Neuronal stem cell (in vitro differentiated cells): ENCODE measurements around the gene MYH9. TPM values are rescaled to one million over a fixed set of nuclear protein-coding genes. Genes with fewer than 3 reads are reported as not detected.

ENCODE experiments used
- DNase-seq: peaks from one replicate; pipeline ENCODE4 v3.0.0-alpha.2; 2013; ENCODE audit warnings: low spot score
- H2AFZ ChIP-seq: one replicate; pipeline ENCODE4 v1.6.1; 2013; ENCODE audit warnings: mild to moderate bottlenecking, low read length, inconsistent platforms
- H2AK5ac ChIP-seq: 2 replicates; pipeline ENCODE4 v1.6.1; 2013; ENCODE audit warnings: low read depth, mild to moderate bottlenecking, inconsistent platforms, low read length, moderate library complexity, mixed read lengths
- H2BK120ac ChIP-seq: 2 replicates; pipeline ENCODE4 v1.6.1; 2013; ENCODE audit warnings: low read depth, mild to moderate bottlenecking, inconsistent platforms, low read length, moderate library complexity, mixed read lengths
- H2BK12ac ChIP-seq: one replicate; pipeline ENCODE4 v1.6.1; 2013; ENCODE audit warnings: low read length, inconsistent platforms
- H2BK15ac ChIP-seq: 2 replicates; pipeline ENCODE4 v1.6.1; 2013; ENCODE audit warnings: mild to moderate bottlenecking, low read length, inconsistent platforms, mixed read lengths
- H2BK5ac ChIP-seq: one replicate; pipeline ENCODE4 v1.6.1; 2013; ENCODE audit warnings: inconsistent platforms, mild to moderate bottlenecking, low read length, moderate library complexity
- H3K14ac ChIP-seq: one replicate; pipeline ENCODE4 v1.6.1; 2013; ENCODE audit warnings: low read length, inconsistent platforms
- H3K18ac ChIP-seq: 2 replicates; pipeline ENCODE4 v1.6.1; 2013; ENCODE audit warnings: low read length, inconsistent platforms
- H3K23ac ChIP-seq: 2 replicates; pipeline ENCODE4 v1.6.1; 2013; ENCODE audit warnings: low read depth, mild to moderate bottlenecking, mixed read lengths, low read length, inconsistent platforms; ENCODE audit not compliant: poor library complexity
- H3K27ac ChIP-seq: replicated peaks from 3 replicates; pipeline ENCODE4 v1.5.1; 2013; ENCODE audit warnings: low read length, inconsistent platforms
- H3K27me3 ChIP-seq, 3 experiments: 2 replicates each; pipeline ENCODE4 v1.6.1; 2013; ENCODE audit warnings: low read length in 3 of 3, mild to moderate bottlenecking in 2 of 3, inconsistent platforms in 1 of 3, low read depth in 1 of 3, mixed read lengths in 1 of 3, moderate library complexity in 1 of 3; ENCODE audit not compliant: control insufficient read depth in 3 of 3, insufficient read depth in 3 of 3
- H3K36me3 ChIP-seq, 2 donors: replicated peaks in 1 of 2; 2 replicates each; pipeline ENCODE4 v1.6.1; 2013; ENCODE audit warnings: low read length in 2 of 2; ENCODE audit not compliant: control insufficient read depth in 2 of 2, insufficient read depth in 2 of 2
- H3K4ac ChIP-seq: 2 replicates; pipeline ENCODE4 v1.6.1; 2013; ENCODE audit warnings: inconsistent platforms, mild to moderate bottlenecking, low read length, moderate library complexity
- H3K4me1 ChIP-seq, 2 donors: 1 replicate in 1 of 2; 2 replicates in 1 of 2; pipeline ENCODE4 v1.6.1; 2013; ENCODE audit warnings: low read length in 2 of 2, low read depth in 1 of 2; ENCODE audit not compliant: control insufficient read depth in 2 of 2, insufficient read depth in 1 of 2
- H3K4me2 ChIP-seq: one replicate; pipeline ENCODE4 v1.6.1; 2013; ENCODE audit warnings: mild to moderate bottlenecking, low read length, inconsistent platforms; ENCODE audit not compliant: insufficient read depth, poor library complexity, severe bottlenecking
- H3K4me3 ChIP-seq, 2 donors: 2 replicates each; pipeline ENCODE4 v1.5.1; 2013; ENCODE audit warnings: low read length in 2 of 2, mild to moderate bottlenecking in 2 of 2, inconsistent platforms in 1 of 2, moderate library complexity in 1 of 2
- H3K79me1 ChIP-seq: one replicate; pipeline ENCODE4 v1.6.1; 2013; ENCODE audit warnings: low read depth, mild to moderate bottlenecking, inconsistent platforms, low read length, moderate library complexity
- H3K9ac ChIP-seq: one replicate; pipeline ENCODE4 v1.6.1; 2013; ENCODE audit warnings: mild to moderate bottlenecking, low read depth, low read length, inconsistent platforms; ENCODE audit not compliant: poor library complexity
- H3K9me3 ChIP-seq, 2 donors: replicated peaks in 1 of 2; 2 replicates each; pipeline versions ENCODE3 to v1.6.1; 2013; ENCODE audit warnings: low read length in 2 of 2, mild to moderate bottlenecking in 2 of 2, inconsistent platforms in 1 of 2, low read depth in 1 of 2, mixed read lengths in 1 of 2, moderate library complexity in 1 of 2; ENCODE audit not compliant: control insufficient read depth in 2 of 2, insufficient read depth in 1 of 2
- H4K8ac ChIP-seq: one replicate; pipeline ENCODE4 v1.6.1; 2013; ENCODE audit warnings: low read depth, mild to moderate bottlenecking, inconsistent platforms, low read length, moderate library complexity
- H4K91ac ChIP-seq: one replicate; pipeline ENCODE4 v1.6.1; 2013; ENCODE audit warnings: low read length, low read depth, mild to moderate bottlenecking, inconsistent platforms; ENCODE audit not compliant: poor library complexity
- WGBS, 2 donors: extraction: QIAGEN DNeasy Blood & Tissue Kit; methylation state at CpG; one replicate each; pipeline ENCODE4 v1.1.7; 2013; ENCODE audit warnings: missing lambda C conversion rate in 2 of 2, mixed read lengths in 1 of 2; ENCODE audit not compliant: insufficient read length in 2 of 2, insufficient replicate concordance in 1 of 2; ENCODE audit errors: extremely low coverage in 2 of 2; 5-methylcytosine and 5-hydroxymethylcytosine counted together
- polyA plus RNA-seq, 2 experiments: library from polyadenylated mRNA; stranded (reverse); fragments of 200-250 nt; gene quantifications; one replicate each; pipeline ENCODE4 v1.2.3, GENCODE V29; 2013

MYH9 gene
- polyA plus RNA-seq (2013, experiment 1 of 2), result 60.4 TPM
- 59.3 TPM for polyA plus RNA-seq (2013, experiment 2 of 2)

DNA sequence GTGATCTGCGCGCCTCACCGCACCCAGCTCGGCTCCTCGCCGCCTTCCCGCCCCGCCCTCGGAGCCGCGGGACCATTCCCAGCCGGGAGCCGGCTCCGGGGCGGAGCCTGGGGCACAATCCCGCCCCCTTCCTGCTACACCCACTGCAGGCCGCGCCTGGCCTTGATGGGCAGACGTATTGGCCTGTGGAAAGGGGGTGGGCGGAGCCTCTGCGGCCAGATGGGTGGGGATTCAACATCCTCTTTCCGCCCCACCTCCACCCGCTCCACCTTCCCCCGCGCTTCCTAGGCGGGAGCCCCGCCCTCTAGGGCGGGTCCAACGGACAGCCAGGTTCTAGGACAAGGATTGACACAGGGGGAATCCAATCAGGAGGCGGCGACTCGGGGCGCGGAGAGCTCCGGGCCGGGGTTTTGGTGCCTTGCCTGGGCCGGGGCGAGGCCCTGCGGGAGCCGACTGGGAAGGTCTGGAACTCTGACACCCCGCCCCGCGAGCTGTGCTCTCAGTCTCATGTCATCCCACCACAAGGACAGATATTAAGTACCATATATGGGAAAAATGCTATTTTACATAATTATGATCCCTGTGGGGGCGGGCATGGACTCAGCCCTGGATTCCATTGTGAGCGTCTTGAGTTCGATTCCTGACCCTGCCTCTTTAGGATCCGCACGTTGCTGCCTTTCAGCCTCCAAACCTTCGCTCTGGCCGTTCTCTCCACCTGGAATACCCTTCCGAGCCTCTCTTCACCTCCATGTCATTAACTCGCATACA, at the start of gene MYH9:
MYH9 (minus strand) TSS at position 9 of the 768 bp plus-strand sequence. CDS start 38,731 bp downstream, outside the sequence.
- Histone ChIP-seq H2BK5ac (peak within 1 kb of the TSS; percentile 2), H2BK12ac (peak within 1 kb of the TSS; percentile 30), H4K8ac (no peak within 1 kb of the TSS), H3K4me1 (peaks cover 9 to 17% of the 10 kb centered on the region in 2 donors), H3K27ac (peak within 1 kb of the TSS; percentile 94), H3K18ac (peak within 1 kb of the TSS; percentile 98), H3K4ac (peak within 1 kb of the TSS; percentile 71), H2AK5ac (peak within 1 kb of the TSS; percentile 96), H3K14ac (peak within 1 kb of the TSS; percentile 79), H3K79me1 (peaks cover 7% of the 10 kb centered on the region), H2BK120ac (peak within 1 kb of the TSS; percentile 53), H4K91ac (no peak within 1 kb of the TSS), H3K9ac (peak within 1 kb of the TSS; percentile 95), H3K4me2 (peak within 1 kb of the TSS; percentile 95), H2AFZ (peak within 1 kb of the TSS; percentile 90), H3K9me3 (peaks cover 0 to 2% of the 10 kb centered on the region in 2 donors), H3K27me3 (no peaks in the 10 kb centered on the region), H3K23ac (peak within 1 kb of the TSS; percentile 92), H3K36me3 (peaks cover 0 to 3% of the 10 kb centered on the region in 2 donors), H2BK15ac (peak within 1 kb of the TSS; percentile 96), H3K4me3 (peak within 1 kb of the TSS; percentile 84 to 99)
- peak; percentile 100 for DNase-seq
- WGBS, 2 donors, result no CpG with 5 or more reads among the region's 52 CpGs

DNA sequence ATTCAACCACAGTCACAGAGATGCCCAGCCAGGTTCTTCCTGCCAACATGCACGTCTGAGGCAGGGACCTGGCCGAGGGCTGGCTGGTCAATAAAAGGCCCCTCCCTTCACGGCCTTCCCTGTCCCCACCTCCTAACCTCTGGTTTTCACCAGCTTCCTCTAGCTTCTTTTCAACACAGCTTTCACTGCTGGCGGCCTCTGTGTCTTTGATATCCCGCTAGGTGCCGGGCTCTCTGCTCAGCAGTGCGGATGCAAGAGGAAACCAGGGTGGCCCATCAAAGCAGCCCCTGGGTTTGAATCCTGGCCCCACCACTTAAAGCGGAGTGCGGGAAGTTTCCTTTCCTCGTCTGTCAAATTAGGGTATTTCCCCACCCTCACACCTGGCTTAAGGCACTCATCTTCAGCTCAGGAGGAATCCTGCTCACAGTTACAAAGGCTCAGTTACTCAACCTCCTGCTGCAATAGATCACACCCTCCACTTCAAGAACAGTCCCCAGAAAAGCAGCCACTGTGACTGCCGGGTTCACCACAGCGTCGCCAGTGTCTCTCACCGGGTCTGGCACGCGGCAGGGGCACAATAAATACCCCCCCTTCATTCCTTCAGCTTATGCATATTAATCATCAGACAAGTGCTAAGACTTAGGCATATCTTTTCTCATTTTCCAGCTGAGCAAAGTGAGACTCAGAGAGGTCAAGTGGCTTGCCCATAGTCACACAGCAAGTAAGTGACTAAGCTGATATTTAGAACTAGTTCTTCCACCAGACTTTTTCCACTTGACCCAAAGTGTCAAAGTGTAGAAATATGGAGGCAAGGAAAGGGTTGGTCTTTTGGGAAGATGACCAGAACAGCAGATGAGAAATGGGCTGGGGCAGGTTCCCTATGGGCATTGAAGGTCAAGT, 48.0 kb upstream of the MYH9 start:
- no peak overlapping the region for H4K8ac ChIP-seq
- H2AK5ac ChIP-seq, result no peak overlapping the region
- no CpG with 5 or more reads among the region's 16 CpGs for WGBS, 2 donors
- no peak overlapping the region for H4K91ac ChIP-seq
- no peak overlapping the region for H2BK15ac ChIP-seq
- H3K4ac ChIP-seq, result no peak overlapping the region
- no peak overlapping the region for H3K14ac ChIP-seq
- H3K4me3 ChIP-seq, result no peak overlapping the region
- no peak for DNase-seq
- no peak overlapping the region for H3K27ac ChIP-seq
- H3K36me3 ChIP-seq, result no peaks in the 10 kb centered on the region
- H3K4me2 ChIP-seq, result no peak overlapping the region
- no peak overlapping the region for H2BK120ac ChIP-seq
- no peak overlapping the region for H3K23ac ChIP-seq
- peaks cover 14 to 21% of the 10 kb centered on the region in 2 donors for H3K4me1 ChIP-seq
- no peaks in the 10 kb centered on the region for H3K9me3 ChIP-seq
- no peaks in the 10 kb centered on the region for H3K79me1 ChIP-seq
- no peaks in the 10 kb centered on the region for H3K27me3 ChIP-seq
- no peak overlapping the region for H3K9ac ChIP-seq
- H2BK12ac ChIP-seq, result no peak overlapping the region
- H3K18ac ChIP-seq, result peak overlapping the region; percentile 66
- peak overlapping the region; percentile 80 for H2AFZ ChIP-seq
- no peak overlapping the region for H2BK5ac ChIP-seq

DNA sequence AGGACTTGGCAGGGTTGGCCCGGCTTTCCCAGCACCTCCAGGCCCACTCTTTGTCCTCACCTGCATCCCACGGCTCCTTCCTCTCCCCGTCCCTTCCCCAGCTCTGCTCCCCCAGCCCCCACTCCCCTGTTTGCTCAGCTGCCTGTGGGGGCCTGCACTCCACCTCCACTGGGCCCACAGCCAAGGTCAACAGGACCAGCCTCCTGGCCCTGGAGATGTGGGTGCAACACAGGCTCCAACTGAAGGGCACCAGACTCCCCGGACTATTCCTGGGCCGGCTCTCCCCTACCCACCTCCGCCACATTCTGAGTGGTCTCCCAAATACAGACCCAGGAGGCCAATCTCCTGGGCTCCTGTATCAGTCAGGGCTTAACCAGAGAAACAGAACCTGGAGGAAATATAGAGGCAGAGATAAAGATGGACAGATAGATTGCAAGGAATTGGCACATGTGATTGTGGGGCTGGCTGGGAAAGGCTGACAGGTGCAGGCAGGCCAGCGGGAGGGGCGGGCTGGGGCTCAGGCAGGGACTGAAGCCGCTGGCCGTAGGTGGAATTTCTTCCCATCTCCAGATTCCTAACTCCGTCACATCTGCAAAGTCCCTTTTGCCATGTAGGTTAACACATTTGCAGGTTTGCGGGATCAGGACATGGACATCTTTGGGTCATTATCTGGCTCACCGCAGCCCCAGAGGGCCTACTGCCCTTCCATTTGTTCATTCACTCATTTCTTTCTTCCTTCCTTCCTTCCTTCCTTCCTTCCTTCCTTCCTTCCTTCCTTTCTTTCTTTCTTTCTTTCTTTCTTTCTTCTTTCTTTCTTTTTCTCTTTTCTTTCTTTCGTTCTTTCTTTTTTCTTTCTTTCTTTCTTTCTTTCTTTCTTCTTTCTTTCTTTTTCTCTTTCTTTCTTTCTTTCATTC, 45.8 kb upstream of the MYH9 start:
- no peaks in the 10 kb centered on the region for H3K36me3 ChIP-seq
- no peak overlapping the region for H4K8ac ChIP-seq
- no peak overlapping the region for H3K14ac ChIP-seq
- H3K9me3 ChIP-seq, result no peaks in the 10 kb centered on the region
- peak overlapping the region; percentile 53 for H2BK15ac ChIP-seq
- peak overlapping the region; percentile 87 for H3K18ac ChIP-seq
- H2AK5ac ChIP-seq, result peak overlapping the region; percentile 60
- peak overlapping the region; percentile 87 for H2BK12ac ChIP-seq
- H3K4me3 ChIP-seq, result no peak overlapping the region
- no peak overlapping the region for H3K9ac ChIP-seq
- no peak overlapping the region for H2BK5ac ChIP-seq
- H3K4me2 ChIP-seq, result no peak overlapping the region
- peak overlapping the region; percentile 58 for H2AFZ ChIP-seq
- no peaks in the 10 kb centered on the region for H3K79me1 ChIP-seq
- H3K27ac ChIP-seq, result no peak overlapping the region
- peaks cover 16 to 21% of the 10 kb centered on the region in 2 donors for H3K4me1 ChIP-seq
- H4K91ac ChIP-seq, result no peak overlapping the region
- no peak overlapping the region for H2BK120ac ChIP-seq
- WGBS, 2 donors, result no CpG with 5 or more reads among the region's 14 CpGs
- H3K27me3 ChIP-seq, result no peaks in the 10 kb centered on the region
- no peak overlapping the region for H3K4ac ChIP-seq
- no peak for DNase-seq
- H3K23ac ChIP-seq, result no peak overlapping the region
